ENCODE measurements around the gene UNC13C.
"Not testable (repeated sequence)": the region's sequence is repeated elsewhere in the genome, so short reads cannot be mapped to it uniquely, and the experiment has no call there.

The UNC13C gene

DNA sequence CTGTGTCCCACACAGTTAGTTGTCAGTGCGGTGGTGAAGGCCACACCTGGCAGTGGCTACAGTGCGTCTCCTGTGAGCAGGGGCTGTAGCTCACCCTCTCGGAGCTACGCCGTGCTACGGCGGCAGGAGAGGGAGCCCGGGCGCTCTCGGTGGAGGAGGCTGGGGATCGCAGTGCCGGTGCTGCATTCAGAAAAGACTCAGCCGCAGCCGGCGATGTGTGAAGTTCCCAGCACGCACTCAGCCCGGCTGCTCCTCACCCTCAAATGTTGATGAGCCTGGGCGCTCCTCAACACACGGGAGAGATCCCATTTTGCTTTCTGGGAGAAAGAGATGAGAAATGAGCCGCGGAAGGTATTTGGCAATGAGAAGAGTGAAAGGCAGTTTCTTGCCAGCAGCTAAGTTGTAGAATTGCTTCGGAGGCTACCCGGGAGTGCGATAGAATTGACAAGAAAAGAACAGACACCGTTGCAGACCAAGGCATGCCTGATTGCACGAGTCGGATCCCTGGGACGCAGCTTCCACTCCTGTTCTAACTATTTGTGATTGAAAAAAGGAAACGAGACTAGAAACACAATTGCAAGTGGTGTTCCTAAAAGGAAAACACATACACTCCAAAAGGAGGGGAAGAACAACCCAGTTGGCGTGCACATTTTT lies at the start of gene UNC13C:
TSS of gene UNC13C (plus strand) at position 189 of the 654 bp plus-strand sequence. CDS start 34,463 bp downstream, outside the sequence.
- DNase-seq (ENCODE audit: low read depth in 3 of 3) = no peak

DNA sequence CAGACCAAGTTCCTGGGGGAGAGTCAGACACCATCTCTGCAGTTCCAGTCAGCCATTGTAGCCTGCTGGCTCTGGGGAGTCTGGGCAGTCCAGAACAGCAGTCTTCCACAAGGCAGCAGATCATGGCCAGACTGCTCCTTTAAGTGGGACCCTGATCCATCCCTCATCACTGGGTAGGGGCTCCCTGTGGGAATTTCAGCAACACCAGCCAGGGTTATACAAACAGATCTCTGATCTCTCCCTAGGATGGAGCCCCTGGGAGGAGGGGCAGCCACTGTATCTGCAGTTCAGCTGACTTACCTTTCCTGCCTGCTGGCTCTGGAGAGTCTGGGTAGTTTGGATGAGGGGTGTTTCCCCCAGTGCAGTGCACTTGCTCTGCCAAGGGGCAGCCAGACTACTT lies 42.1 kb upstream of the UNC13C start:
- DNase-seq (ENCODE audit: low read depth in 3 of 3) = no peak

DNA sequence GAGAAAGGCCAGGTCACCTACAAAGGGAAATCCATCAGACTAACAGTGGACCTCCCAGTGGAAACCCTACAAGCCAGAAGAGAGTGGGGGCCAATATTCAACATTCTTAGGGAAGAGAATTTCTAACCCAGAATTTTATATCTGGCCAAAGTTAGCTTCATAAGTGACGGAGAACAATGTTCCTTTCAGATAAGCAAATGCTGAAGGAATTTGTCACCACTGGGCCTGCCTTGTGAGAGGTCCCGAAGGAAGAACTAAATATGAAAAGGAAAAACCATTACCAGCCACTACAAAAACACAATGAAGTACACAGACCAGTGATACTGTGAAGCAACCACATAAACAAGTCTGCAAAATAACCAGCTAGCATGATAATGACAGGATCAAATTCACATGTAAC lies 40.6 kb upstream of the UNC13C start:
- DNase-seq (ENCODE audit: low read depth in 3 of 3) = not testable (repeated sequence)

DNA sequence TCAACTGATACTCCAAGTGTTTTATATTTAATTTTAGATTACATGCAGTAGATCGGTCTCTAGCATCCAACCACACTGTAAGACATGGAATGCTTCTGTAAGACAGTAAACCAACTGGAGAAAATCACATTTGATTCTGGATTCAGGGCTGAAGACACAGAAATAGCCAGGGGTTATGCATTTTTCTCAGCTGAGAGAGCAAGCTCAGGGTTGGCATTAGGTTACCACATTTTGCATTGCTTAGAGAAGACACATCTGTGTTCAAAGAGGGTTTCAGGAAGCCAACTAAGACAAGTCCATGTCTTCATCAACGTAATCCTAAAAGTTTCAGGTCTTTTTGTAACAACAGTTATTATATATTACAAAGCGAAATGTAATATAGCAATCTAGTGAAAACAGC lies 27.7 kb upstream of the UNC13C start:
- DNase-seq (ENCODE audit: low read depth in 3 of 3) = no peak

DNA sequence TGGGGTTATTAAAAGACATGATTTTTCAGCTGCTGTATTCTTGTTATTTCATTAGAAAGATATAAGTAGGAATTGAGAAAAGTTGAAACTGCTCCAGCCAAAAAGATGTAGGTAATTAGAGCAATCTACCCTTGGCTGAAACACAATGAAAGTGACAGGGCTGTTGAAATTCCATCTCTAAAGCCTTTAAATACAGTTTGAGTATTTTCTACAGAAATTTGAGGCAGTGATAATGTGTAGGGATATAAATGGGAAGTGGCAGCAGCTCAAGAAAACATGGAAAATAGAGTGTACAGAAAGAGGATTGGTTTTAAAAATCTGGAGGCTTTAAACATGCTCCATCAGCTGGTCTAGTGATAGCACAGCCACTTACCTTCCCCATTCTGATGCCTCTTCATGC lies 22.8 kb upstream of the UNC13C start:
- no peak for DNase-seq (ENCODE audit: low read depth in 3 of 3)

DNA sequence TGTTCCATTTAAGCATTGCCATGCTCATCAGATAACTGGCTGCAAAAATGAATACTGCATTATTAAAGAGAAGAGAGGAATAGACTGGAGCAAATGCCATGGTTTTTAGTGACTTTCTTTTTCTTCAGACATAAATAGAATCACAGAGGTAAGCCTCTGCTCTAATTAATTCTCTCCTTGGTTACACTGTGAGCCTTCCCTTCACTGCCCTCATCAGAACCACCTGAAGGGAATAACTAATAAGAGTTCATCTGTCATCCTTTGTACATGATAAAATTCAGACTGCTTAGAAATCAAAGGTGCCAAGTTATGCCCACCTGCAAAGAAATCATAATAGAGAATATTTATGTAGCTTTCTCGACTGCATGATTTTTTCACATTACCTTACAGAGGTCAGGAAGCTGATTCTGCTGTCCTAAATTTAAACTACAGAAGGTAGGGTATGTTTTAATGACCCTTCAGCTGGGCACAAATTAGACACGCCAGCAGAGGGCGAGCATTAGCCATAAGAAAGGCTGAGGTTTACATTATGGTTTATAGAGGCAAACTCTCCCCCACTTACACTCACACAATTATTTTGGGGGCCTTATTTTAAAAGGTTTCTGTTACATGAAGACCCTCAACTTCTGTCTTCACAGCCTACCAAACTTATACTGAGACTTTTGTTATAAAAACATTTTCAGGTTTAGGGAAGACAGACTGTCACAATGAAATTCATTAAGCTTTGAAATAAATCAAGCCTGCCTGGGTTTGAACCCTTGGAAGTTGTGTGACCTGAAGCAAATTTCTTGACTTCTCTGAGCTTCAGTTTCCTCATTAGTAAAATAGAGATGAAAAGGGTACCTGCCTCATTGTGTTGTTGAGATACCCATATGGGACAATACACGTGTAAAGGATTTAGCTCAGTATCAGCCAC lies 15.3 kb upstream of the UNC13C start:
- DNase-seq (ENCODE audit: low read depth in 3 of 3) = peak in 1 of 3 experiments; percentile 28

DNA sequence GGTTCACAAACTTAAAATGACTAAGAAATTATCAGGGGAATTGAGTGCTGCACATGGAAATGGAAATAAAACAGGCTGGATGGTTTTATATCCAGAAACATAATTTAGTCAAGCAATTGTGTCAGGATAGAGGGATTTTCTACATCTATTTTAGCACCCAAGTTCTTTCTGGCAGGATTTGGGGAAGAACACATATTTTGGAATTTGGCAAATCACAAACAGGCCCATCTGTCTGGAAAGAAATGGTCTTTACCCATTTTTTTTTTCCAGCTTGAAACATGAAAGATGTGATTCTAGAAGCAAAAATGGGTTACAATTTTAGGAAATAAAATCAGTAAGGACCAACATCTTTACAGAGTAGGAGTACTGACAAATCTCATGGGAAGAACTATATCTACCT lies 14.4 kb upstream of the UNC13C start:
- DNase-seq (ENCODE audit: low read depth in 3 of 3) = no peak

DNA sequence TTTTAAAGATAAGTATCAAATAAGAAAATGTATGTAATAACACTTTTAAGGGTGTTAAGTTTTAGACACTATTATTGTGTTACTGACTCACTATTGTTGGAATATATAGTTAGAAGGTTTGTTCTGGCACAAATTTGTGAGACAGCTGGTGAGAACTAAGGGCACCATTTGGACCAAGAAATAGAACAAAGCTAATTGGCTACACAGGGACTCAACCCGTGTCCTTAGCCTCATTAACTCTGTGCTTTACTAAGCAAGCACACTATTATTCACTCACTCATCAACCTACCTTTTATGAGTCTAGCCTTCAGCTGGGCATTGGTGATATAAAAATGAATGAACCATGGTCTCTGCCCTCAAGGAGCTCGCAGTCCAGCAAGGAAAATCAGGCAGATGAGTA lies 4.1 kb upstream of the UNC13C start:
- DNase-seq (ENCODE audit: low read depth in 3 of 3) = no peak

DNA sequence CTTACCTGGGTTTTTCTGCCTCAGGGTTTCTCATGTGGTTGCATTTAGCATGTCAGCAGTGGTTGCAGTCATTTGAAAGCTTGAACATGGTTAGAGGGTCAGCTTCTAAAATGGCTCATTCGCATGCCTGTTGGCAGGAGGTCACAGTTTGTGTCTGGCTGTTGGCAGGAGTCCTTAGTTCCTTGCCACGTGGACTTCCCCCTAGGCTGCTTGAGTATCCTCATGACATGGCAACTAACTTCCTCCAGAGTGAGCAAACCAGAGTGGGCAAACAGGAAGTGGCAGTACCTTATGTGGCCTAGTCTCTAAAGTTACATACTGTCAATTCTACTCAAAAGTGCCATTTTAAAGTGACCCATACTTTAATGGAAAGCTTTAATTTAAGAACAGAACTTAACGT lies 3.4 kb upstream of the UNC13C start:
- no peak for DNase-seq (ENCODE audit: low read depth in 3 of 3)

DNA sequence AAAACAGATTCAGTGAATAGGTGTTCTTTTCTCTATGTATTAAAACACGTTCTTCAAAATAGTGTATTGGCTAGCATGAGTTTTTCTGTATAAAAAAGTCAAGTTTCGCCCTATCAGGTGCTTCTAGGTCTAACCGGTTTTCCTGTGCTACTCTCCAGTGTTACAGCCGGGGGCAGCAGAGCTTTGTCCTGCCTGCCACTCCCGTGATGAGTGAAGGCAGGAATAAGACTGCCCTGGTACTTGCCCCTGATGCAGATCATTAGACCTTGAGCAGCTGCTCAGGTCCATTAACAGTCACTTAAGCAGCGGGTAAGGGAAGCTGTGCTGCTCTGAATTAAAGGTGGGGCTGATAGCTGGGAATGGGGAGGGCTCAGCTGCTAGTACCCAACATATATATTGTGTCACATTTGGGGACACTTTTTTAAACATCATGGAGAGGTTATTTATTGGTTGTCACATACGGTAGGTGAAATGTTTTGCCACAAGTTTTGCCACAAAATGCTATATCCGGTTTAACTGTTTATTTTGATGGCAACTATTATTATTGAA lies 1.3 kb upstream of the UNC13C start:
- DNase-seq (ENCODE audit: low read depth in 3 of 3) = no peak

DNA sequence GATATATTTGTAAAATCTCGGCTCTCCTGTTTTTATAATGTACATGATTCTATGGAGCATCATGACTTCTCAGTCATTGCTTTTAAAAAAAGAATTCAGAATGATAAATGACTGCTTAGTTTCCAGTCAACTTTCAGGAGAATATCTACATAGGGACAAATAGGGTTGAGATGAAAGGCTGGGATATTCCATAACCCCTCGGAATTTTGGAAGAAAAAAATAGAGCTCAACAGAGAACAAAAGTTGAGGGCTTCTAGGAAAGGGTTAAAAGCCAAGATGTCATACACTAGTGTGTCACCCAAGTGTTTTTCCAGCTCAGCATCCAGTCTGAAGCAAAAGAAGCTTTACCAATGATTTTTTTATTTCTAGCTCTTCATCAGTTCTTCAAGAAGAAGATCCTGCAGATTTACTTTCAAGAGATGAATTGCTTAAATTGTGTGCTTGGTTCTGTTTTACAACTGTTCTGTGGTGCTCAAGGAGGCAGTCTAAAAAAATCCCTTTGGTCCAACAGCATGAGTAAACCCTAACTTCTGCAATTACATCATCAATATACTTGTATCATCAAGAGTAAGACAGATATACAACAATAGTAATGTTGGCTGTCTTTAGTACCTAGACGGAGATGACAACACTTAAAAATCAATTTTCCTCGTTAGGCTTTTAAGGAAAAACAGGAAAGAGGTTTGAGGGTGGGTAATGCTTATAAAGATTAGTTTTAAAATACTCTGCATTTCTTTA lies 979 bp downstream of the UNC13C start:
- DNase-seq (ENCODE audit: low read depth in 3 of 3) = no peak

DNA sequence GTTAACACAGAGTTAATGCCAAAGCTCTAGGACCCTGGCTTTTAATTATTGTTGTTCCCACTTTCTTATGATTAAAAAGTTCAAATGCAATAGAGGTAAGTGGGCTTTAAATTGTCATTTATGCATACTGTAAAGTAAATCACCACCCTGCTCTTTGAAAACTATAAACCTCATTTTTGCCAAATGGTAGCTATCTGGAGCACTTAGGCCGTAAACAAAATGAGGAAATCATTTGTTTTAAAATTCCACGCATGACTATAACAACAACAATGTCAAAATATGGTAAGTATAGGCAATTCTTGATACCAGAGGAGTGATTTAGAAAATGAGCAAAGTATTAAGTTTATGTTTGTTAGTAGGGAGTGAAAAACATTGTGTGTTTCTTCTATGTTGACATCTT lies 1.8 kb downstream of the UNC13C start:
- no peak for DNase-seq (ENCODE audit: low read depth in 3 of 3)

DNA sequence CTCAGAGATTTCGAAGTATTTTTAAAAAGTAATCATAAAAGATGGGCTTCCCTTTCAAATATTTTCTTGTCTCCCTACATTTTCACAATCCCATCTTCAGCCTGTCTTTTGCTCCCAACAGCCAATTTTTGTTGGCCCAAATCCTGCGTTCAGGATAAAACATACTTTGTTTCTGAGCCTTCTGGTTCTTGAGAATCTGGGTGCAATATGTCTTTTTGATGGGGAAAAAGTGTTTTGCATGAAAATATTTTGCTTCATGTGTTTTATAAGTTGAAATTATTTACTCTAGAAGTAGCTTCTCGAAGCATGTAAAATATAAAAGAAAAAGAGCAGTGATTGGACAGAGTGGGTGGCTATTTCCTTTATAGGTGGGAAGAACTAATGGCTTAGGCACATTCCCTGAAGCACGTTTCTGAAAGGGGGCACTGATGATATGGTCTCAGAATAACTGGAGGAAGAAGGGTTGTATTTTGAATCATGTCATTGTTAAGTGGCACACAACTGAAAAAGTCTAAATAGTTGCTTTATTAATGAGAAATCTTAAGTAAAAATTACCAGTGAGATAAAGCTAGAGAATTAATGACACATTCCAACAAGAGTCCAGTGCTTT lies 3.9 kb downstream of the UNC13C start:
- DNase-seq (ENCODE audit: low read depth in 3 of 3) = no peak

DNA sequence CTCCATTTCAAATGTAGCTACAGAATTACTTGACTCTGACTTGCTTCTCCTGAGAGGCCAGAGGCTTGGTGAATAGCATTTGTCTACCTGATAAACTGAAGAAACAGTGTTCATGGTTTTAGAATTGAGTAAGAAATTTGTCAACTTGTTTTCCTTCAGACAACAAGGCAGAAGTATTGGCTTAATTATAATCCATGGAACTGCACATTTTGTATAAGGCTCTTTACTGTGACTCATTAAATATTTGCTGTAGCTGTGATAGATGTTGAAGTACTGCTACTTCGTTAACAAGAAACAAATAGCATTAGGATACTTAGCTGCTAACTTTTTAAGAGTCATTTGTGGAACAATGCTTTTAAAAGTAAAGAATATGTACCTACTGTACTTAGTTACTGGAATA lies 4.6 kb downstream of the UNC13C start:
- no peak for DNase-seq (ENCODE audit: low read depth in 3 of 3)

DNA sequence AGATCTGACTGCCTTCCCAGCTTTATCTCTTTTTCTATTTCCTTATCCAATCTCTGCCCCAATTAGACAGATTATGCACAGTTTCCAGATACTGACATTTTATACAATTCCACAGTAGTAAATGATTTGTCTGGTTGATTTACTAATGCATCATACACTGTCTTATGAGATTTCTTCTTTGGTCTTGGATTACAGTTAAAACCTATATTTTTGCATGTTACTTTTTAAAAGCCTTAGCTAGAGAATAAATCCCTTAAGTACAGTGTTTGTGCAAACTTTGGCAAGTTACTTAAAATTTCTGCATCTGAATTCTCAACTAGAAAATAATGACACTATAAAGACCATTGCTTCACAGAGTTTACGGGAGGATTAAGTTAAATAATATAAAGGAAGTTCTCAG lies 6.0 kb downstream of the UNC13C start:
- no peak for DNase-seq (ENCODE audit: low read depth in 3 of 3)

DNA sequence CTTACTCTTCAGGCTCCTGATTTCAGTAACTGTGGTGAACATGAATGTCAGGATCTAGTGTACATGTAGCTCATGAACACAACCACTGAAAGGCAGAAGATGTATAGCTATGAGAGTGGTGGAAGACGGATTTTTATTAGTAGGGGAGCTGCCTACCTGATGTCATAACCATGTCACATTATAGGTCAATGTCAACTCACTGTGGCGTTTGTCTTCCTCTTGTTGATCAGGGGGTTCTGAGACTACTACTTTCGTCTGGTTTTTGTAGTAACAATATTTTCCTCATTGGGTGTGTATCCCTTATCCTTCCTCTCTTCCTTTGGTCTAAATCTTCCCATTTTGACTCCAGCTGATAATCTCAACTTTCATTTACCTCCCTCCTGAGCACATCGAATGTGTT lies 7.3 kb downstream of the UNC13C start:
- no peak for DNase-seq (ENCODE audit: low read depth in 3 of 3)

DNA sequence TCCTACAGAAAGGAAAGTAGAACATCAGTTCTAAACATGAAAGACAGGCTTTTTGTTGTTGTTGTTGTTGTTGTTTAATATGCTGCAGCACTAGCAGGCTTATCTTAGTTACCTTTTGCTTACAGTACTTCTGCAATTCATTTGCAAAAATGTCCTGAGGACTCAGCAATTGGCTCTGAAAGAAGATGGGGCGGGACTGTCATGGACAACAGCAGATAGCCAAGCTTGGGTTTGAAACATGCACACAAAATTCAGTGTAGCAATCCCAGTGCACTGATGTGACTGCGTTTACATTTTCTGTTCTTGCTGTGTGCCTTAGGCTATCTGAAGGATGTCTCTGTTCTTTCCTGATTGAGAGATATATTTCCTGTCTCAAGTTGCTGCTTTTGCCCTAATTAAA lies 9.2 kb downstream of the UNC13C start:
- no peak for DNase-seq (ENCODE audit: low read depth in 3 of 3)

DNA sequence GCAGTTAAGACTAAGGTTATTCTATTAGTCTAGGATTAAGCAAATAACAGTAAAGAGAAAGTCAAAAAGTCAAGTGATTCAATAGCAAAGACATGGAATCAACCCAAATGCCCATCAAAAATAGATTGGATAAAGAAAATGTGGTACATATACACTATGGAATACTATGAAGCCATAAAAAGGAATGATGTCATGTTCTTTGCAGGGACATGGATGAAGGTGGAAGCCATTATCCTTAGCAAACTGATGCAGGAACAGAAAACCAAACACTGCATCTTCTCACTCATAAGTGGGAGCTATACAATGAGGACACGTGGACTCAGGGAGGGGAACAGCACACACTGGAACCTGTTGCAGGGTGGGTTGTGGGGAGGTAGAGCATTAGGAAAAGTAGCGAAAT lies 29.0 kb downstream of the UNC13C start:
- DNase-seq (ENCODE audit: low read depth in 3 of 3) = no peak

DNA sequence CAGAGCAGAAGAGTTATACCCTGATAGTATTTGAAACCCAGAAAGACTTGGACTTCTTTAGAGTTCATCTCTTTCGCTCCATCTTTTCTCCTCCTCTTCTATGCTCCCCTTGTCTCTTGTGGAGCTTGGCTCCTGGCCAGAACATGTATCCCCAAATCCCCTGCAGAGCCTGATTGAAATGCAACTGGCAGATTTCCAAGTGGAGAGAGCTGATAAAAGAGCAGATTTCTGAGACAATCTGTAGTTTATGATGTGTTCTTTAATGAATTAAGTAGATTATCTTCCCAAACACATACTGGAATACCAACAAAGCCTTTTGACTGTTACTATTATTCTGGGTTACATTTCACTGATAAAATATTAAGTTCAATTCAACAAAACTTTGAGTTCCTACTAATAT lies 33.4 kb downstream of the UNC13C start:
- no peak for DNase-seq (ENCODE audit: low read depth in 3 of 3)

DNA sequence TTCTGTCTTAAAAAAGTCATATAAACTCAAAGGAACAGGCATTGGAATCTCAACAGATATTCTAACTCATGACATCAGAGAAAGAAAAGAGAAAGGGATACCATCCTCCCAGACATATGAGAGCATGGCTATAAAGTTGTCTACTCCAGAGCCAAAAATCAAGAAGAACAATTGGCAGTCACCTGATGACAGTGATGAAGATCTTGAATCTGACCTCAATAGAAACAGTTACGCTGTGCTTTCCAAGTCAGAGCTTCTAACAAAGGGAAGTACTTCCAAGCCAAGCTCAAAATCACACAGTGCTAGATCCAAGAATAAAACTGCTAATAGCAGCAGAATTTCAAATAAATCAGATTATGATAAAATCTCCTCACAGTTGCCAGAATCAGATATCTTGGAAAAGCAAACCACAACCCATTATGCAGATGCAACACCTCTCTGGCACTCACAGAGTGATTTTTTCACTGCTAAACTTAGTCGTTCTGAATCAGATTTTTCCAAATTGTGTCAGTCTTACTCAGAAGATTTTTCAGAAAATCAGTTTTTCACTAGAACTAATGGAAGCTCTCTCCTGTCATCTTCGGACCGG lies 35.9 kb downstream of the UNC13C start:
- DNase-seq (ENCODE audit: low read depth in 3 of 3) = no peak

DNA sequence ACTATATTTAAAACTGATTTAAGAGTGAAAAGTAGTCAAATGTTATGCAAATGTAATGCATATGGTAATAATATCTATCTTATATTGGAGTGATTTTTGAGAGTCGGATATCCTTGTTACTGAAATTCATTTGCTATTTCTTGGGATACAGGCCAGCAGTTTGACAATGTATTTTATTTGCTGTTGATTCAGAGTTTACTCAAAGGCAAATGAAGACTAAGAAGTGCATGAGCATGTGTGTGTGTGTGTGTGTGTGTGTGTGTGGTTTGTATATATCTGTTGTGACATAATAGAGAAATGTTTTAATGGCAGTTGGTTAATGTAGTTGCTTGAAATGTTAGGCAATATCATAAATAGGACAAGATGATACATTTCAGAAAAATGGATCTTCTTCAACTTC lies 39.0 kb downstream of the UNC13C start:
- DNase-seq (ENCODE audit: low read depth in 3 of 3) = no peak

Measured in stimulated activated CD4-positive, alpha-beta T cell treated with anti-CD3 and anti-CD28 coated beads, TNF-alpha, amount 100 ng/mL, for 24 hours (primary cell).